Measurements from ENCODE around the gene RRN3. TPM values are rescaled to one million over a fixed set of nuclear protein-coding genes. Genes with fewer than 3 reads are reported as not detected.
"Not testable (repeated sequence)": the region's sequence is repeated elsewhere in the genome, so short reads cannot be mapped to it uniquely, and the experiment has no call there.

RRN3 gene
- total RNA-seq, 1 donor from 2014 or later, result 38.4 TPM

DNA sequence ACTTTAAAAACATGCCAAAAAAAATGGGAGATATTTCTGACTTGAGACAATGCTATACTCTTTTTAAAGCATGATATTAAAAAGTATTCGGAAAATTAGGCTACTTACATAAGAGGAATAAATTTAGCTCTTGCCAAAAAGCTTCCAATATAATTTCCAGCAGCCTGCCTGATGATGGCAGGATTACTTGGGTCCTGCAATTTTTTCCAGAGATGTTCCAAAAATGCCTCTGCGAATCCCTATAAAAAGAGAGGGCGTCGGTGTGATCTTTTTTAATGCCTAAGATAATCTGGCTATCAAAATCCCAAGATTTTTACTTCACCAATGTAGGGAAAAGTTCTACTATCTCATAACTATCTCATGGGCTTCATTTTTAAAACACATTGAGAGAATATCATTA, 23.1 kb downstream of the RRN3 start:
- H3K9me3 Mint-ChIP-seq; H3K4me1 Mint-ChIP-seq; DNase-seq; intact Hi-C loops (cut with micrococcal nuclease); H3K27me3 Mint-ChIP-seq; H3K27ac Mint-ChIP-seq; H3K4me3 Mint-ChIP-seq: not testable (repeated sequence)
- peaks cover 46% of the 10 kb centered on the region for H3K36me3 Mint-ChIP-seq (ENCODE audit: low read depth)

DNA sequence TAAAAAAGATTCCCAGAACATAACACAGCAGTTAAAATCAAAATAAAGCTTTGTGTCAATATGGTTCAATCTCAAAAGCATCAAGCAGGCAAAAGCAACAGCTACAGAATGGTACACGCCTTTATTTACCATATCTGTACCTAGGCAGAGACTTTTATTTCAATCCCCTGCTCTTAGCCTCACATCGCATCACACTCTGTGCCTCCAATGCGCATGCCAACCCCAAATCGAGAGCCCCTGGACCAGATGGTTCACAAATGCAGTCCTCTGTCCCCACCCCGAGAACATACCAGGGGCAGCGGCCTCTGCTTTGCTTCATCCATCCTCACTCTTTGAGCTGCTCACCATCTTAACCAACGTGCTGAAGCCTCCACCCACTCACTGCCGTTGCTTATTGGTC, 27.4 kb downstream of the RRN3 start:
- H3K4me3 Mint-ChIP-seq; H3K27ac Mint-ChIP-seq; intact Hi-C loops (cut with micrococcal nuclease); H3K27me3 Mint-ChIP-seq; H3K4me1 Mint-ChIP-seq; DNase-seq; H3K9me3 Mint-ChIP-seq: not testable (repeated sequence)
- H3K36me3 Mint-ChIP-seq (ENCODE audit: low read depth), result peaks cover 43% of the 10 kb centered on the region

DNA sequence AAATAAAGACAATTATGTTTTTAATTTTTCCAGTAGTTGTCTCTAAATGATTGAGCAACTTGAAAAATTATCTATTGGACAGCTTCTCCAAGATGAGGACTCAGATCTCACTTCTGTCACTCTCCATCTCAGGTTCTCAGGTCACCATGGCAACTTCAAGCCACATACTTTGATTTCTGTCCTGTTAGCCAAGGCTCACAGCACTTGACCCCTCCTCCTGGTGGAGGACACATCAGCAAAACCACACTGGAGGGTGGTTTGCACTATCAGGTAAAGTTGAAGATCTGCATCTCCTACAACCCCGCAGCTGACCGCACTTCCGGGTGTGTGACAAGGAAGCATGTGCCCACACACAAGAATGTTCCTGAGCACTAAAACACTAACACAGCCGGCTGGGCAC, 28.1 kb downstream of the RRN3 start:
- DNase-seq; H3K27ac Mint-ChIP-seq; intact Hi-C loops (cut with micrococcal nuclease); H3K4me3 Mint-ChIP-seq; H3K27me3 Mint-ChIP-seq; H3K9me3 Mint-ChIP-seq; H3K4me1 Mint-ChIP-seq: not testable (repeated sequence)
- peaks cover 47% of the 10 kb centered on the region for H3K36me3 Mint-ChIP-seq (ENCODE audit: low read depth)

DNA sequence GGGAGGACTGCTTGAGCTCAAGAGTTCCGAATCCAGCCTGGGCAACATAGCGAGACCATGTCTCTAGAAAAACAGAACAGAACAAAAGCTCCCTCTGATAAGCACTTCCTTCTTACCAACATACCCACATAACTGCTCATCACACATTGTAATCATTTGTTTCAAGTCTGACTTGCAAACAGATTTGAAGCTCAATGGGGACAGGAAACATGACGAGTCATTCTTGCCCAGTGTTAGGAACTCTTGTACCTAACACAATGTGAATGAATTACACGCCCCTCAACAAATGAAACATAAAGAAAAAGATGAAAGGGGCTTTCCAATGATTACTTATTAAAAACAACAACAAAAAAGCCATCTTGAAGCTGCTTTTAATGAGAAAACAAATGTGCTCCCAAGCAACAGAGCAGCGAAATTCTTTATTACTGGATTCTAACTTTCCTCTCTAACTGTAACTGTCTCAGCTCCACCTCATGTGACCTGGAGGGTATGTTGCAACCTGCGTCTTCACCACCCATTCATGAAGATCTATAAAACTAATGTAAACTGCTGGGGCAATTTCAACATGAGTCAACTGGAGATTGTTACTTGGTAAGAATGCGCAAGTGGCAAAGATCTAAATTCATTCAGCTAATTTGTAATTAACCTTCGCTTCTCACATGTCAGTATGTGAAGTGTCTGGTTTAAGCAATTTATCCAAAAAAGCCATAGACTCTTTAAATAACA, 31.8 kb downstream of the RRN3 start:
- peaks cover 59% of the 10 kb centered on the region for H3K36me3 Mint-ChIP-seq (ENCODE audit: low read depth)
- not testable (repeated sequence) for H3K4me1 Mint-ChIP-seq, H3K9me3 Mint-ChIP-seq

DNA sequence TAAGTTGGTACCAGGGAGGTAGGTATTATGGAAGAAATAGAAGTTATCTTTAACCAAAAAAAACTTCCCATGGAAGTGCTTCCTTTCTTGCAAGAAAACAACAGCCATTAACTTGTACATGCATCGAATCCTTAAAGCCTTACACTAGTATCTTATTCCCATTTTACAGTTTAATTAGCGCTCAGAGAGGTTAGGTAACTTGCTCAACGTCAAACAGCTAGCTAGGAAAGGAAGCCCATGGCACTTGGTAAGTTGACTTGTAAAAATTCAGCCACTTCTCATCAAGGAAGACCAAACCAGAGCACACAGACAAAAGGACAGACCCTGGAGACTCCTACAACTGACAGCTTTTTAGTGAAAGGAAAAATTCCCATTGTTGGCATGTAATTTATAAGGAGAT, 34.7 kb downstream of the RRN3 start:
- H3K4me1 Mint-ChIP-seq, result peaks cover 14% of the 10 kb centered on the region
- H3K27ac Mint-ChIP-seq, result no peak overlapping the region
- H3K9me3 Mint-ChIP-seq, result no peaks in the 10 kb centered on the region
- intact Hi-C loops (cut with micrococcal nuclease), result no loop called here
- no peaks in the 10 kb centered on the region for H3K27me3 Mint-ChIP-seq
- no peak overlapping the region for H3K4me3 Mint-ChIP-seq
- no peak for DNase-seq
- peaks cover 46% of the 10 kb centered on the region for H3K36me3 Mint-ChIP-seq (ENCODE audit: low read depth)

More for the DNA sequence above, 31.8 kb downstream of the RRN3 start:
- H3K4me3 Mint-ChIP-seq; DNase-seq; intact Hi-C loops (cut with micrococcal nuclease); H3K27me3 Mint-ChIP-seq: not testable (repeated sequence)
- H3K27ac Mint-ChIP-seq, result peak overlapping the region; percentile 41

DNA sequence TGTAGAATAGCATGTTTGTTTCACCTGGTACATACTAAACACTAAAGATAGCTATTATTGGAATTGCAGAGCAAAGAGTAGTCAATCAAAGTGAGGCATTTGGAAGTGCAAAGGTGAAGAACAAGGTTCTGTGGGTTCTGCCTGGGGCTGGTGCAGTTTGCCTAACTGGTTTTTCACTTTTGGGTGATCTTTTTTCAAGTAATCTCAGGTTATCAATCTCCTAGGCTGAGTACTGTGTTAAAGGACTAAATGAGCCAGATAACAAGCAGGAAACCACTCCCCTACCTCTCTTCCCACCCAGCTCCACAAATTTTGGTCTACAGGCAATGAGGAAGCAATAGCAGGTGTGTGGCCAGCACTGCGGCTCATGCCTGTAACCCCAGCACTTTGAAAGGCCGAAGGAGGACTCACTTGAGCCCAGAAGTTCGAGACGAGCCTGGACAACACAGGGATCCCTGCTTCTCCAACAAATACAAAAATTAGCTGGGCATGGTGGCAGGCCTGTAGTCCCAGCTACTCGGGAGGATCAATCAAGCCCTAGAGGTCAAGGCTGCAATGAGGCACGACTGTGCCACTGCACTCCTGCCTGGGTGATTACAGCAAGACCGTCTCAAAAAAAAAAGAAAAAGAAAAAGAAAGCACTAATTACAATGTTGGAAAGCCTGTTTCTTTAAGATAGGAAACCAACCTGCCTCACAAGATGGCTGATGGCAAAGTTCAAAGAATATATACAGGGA, 36.2 kb downstream of the RRN3 start:
- no peaks in the 10 kb centered on the region for H3K9me3 Mint-ChIP-seq
- H3K27ac Mint-ChIP-seq, result no peak overlapping the region
- intact Hi-C loops (cut with micrococcal nuclease), result no loop called here
- H3K36me3 Mint-ChIP-seq (ENCODE audit: low read depth), result peaks cover 38% of the 10 kb centered on the region
- DNase-seq, result no peak
- H3K4me1 Mint-ChIP-seq, result peaks cover 19% of the 10 kb centered on the region
- H3K27me3 Mint-ChIP-seq, result no peaks in the 10 kb centered on the region
- no peak overlapping the region for H3K4me3 Mint-ChIP-seq

DNA sequence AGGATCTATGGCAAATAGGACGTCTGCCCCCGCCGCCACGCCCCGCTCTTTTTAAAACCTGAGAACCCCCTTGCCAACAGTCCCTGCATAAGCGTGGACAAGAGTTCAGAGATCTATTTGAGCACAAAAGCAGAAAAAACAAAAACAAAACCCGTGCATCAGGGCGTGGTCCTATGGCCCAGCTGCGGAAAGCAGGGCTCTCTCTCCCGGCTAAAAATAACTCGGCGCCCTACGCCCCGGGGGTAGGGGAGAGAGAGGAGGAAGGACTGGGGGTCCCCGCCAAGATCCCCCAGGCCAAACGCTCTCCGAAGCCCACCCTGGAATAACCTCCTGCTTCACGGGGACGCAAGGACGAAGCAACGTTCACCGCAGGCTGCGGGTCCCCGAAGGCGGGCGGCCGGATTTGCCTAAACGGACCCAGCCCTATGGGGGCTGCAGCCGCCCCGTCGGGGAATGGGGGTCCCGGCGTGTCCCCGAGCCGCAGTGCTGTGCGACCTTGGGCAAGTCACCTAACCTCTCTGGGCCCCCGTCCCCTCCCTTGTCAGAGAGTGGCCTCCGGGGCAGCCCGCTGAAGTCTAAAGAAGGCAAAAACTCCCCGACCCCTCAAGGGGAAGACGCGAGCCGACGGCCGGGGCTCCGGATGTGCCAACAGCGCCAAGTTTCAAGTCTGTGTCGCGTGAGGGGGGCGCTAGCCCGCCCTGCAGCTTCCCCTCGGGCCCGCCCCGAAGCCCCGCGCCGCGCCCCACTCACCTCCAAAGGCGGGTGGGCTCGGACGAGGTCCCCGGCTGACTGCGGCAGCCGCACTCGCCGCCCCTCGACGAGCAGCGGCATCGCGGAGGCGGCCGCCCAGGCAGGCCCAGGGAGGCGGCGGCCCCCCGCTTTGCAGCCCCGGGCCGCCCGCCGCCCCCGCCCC, 38.7 kb downstream of the RRN3 start:
- peaks cover 16% of the 10 kb centered on the region for H3K36me3 Mint-ChIP-seq (ENCODE audit: low read depth)
- intact Hi-C loops (cut with micrococcal nuclease), result loop anchor here (1.0 kb wide), 1 partner anchor 80 kb away; the partner anchor contains the start of gene PDXDC1
- no peaks in the 10 kb centered on the region for H3K27me3 Mint-ChIP-seq
- peak; percentile 70 for DNase-seq
- H3K4me1 Mint-ChIP-seq, result peaks cover 14% of the 10 kb centered on the region
- H3K9me3 Mint-ChIP-seq, result no peaks in the 10 kb centered on the region
- peak overlapping the region; percentile 86 for H3K4me3 Mint-ChIP-seq
- H3K27ac Mint-ChIP-seq, result peak overlapping the region; percentile 61

DNA sequence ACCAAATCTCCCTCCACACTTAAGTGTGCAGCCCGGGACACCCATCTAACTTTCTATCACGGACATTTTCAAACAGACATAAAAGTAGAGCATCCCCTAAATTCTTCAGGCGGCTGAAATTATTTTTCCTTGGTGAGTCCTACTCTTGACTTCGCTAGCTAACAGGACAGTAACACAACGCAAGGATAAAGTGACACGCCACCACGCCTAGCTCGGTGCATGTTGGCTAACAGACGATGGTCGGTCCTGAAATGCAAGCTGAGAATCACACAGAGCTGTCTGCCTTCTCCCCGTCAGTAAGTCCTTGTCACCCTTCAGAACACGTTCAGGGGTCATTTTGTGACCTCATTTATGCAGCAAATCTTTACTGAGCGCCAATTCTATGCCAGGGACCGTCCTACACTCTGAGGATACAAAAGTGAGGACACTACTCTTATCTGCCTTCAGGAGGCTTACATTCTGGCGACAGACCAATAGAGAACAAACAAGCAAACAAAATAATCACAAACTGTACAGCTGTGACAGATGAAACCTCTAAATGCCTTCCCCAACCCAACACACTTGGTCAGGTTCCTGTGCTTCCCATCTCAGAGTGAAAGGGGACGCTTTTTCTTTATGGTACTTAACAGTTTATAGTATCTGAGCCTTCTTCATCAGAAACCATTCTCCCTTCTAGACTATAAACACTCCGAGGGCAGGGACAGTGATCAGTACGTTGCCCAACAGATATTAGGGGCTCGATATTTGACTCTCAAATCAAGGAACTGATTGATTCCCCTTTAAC, 39.5 kb downstream of the RRN3 start:
- Mint-ChIP-seq H3K27ac (peak overlapping the region; percentile 61), H3K9me3 (no peaks in the 10 kb centered on the region)

DNA sequence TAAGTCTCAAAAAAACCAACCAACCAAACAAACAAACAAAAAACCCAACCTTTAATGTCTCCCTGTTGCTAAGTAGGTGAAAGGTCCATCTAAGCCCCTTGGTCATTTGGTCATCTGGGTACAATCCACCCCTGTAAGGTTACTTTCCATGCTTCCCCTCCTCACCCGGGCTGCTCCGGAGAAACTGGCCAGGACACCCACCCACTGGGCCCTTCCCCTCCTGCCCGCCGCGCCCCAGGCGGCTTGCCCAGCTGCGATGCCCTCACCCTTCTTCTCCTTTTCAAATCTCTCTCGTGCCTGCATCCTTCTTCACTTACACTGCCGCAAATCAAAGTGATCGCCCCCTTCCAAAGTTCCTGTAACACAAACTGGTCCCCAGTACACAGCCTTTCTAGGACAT, 40.2 kb downstream of the RRN3 start:
- H3K27me3 Mint-ChIP-seq, result no peaks in the 10 kb centered on the region
- peaks cover 14% of the 10 kb centered on the region for H3K4me1 Mint-ChIP-seq
- H3K27ac Mint-ChIP-seq, result no peak overlapping the region
- no peak for DNase-seq
- intact Hi-C loops (cut with micrococcal nuclease), result no loop called here
- no peaks in the 10 kb centered on the region for H3K9me3 Mint-ChIP-seq
- peak overlapping the region; percentile 86 for H3K4me3 Mint-ChIP-seq
- peaks cover 5% of the 10 kb centered on the region for H3K36me3 Mint-ChIP-seq (ENCODE audit: low read depth)

More for the DNA sequence above, 39.5 kb downstream of the RRN3 start:
- intact Hi-C loops (cut with micrococcal nuclease), result no loop called here
- Mint-ChIP-seq H3K36me3 (ENCODE audit: low read depth) (peaks cover 9% of the 10 kb centered on the region), H3K4me1 (peaks cover 14% of the 10 kb centered on the region), H3K27me3 (no peaks in the 10 kb centered on the region), H3K4me3 (peak overlapping the region; percentile 86)
- DNase-seq, result no peak

DNA sequence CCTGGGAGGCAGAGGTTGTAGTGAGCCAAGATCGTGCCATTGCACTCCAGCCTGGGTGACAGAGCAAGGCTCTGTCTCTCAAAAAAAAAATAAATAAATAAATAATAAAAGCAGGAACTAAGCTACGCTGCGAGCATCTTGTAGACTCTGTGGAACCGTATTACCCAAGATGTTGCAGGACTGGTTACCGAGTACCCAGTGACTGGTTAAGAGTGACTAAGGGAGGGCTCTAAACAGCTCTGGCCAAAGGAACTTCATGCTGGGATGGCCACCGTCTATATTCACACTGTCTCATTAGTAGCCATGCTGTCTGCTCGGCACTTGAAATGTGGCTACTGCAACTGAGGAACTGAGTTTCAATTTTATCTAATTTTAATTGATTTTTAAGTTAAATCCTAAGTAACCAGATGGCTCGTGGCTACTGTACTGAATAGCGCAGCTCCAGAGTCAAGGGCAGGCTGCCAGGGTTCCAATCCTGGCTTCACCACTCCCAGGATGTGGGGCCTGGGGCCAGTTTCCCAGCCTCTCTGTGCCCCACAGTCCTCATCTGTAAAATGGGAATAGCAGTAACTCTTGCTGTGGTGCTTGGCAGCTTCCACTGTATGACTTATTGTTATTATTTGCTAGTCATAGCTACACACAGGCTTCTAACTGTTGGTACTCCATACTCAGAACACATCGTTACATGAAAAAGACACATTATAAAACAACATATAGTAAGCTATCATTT, 41.2 kb downstream of the RRN3 start:
- Mint-ChIP-seq H3K4me3 (no peak overlapping the region), H3K27ac (no peak overlapping the region), H3K9me3 (no peaks in the 10 kb centered on the region), H3K36me3 (ENCODE audit: low read depth) (no peaks in the 10 kb centered on the region), H3K27me3 (no peaks in the 10 kb centered on the region), H3K4me1 (peaks cover 14% of the 10 kb centered on the region)
- DNase-seq, result no peak
- intact Hi-C loops (cut with micrococcal nuclease), result no loop called here

DNA sequence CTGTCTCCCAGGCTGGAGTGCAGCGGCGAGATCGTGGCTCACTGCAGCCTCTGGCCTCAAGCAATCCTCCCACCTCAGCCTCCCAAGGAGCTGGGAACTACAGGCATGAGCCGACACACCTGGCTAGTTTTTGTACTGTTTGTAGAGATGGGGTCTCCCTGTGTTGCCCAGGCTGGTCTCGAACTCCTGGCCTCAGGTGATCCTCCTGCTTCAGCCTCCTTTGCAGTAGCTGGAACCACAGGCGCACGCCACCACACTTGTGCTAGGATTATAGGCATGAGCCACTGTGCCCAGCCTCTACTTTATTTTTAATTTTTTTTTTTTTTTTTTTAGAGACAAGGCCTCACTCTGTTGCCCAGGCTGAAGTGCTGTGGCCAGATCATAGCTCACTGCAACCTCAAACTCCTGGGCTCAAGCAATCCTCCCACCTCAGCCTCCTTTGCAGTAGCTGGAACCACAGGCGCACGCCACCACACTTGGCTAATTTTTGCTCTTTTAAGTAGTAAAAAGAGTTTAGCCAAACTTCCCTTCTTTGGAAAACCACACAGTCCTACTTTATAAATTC, 42.6 kb downstream of the RRN3 start:
- intact Hi-C loops (cut with micrococcal nuclease), result no loop called here
- no peak for DNase-seq
- Mint-ChIP-seq H3K27ac (no peak overlapping the region), H3K36me3 (ENCODE audit: low read depth) (peaks cover 5% of the 10 kb centered on the region), H3K4me1 (peaks cover 14% of the 10 kb centered on the region), H3K9me3 (no peaks in the 10 kb centered on the region), H3K27me3 (no peaks in the 10 kb centered on the region), H3K4me3 (no peak overlapping the region)

DNA sequence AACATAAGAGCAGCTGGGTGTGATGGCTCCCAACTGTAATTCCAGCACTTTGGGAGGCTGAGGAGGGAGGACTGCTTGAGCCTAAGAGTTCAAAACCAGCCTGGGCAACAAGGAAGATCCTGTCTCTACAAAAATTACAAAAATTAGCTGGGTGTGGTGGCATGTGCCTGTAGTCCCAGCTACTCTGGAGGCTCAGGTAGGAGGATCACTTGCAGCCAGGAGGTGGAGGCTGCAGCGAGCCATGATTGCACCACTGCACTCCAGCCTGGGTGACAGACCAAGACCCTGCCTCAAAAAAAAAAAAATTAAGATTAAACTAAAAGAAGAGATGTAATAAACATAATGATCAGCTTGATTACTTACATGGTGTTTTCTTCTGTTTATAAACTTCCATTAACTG, 43.6 kb downstream of the RRN3 start:
- H3K4me3 Mint-ChIP-seq; DNase-seq; H3K27me3 Mint-ChIP-seq; H3K27ac Mint-ChIP-seq; H3K9me3 Mint-ChIP-seq; H3K36me3 Mint-ChIP-seq (ENCODE audit: low read depth); intact Hi-C loops (cut with micrococcal nuclease): not testable (repeated sequence)
- H3K4me1 Mint-ChIP-seq, result peaks cover 12% of the 10 kb centered on the region

All from activated CD4-positive, alpha-beta T cell treated with anti-CD3 and anti-CD28 coated beads, Interleukin-2, amount 10 ng/mL, durations not matched to agents 24 days and 14 days (primary cell).